Thyroid gland (tissue), 4 donors: ENCODE measurements around the gene STX8.

ENCODE experiments used
- CTCF ChIP-seq, 6 experiments: fragments of 200-600 bp in 3 of 6; fragments of 450-650 bp in 3 of 6; sonication (generic) in 3 of 6; IDR thresholded peaks; one replicate each; pipeline ENCODE4 v1.5.1; 2016 to 2019; ENCODE audit warnings: antibody characterized with exemption in 6 of 6, mild to moderate bottlenecking in 2 of 6, inconsistent platforms in 1 of 6, moderate library complexity in 1 of 6
- POLR2A ChIP-seq, 2 donors: fragments of 450-650 bp; IDR thresholded peaks; one replicate each; pipeline ENCODE4 v1.6.1; 2017; ENCODE audit warnings: antibody characterized with exemption in 2 of 2, mild to moderate bottlenecking in 2 of 2, moderate library complexity in 1 of 2

GRCh38 chr17:9532715-9533114 is 42.9 kb downstream of the STX8 start:
- TF ChIP-seq POLR2A (IDR thresholded peaks at IDR 0.05): no peak
- no peak for TF ChIP-seq CTCF (IDR thresholded peaks at IDR 0.05)
